Measurements from ENCODE around the gene XPA. TPM values are rescaled to one million over a fixed set of nuclear protein-coding genes. Genes with fewer than 3 reads are reported as not detected.

Gene XPA
- total and polyA plus RNA-seq, 2 of the 13 experiments (the other 11 are each of a cell fraction or from before 2014, with no cell fraction given): 2.3 to 15.2 TPM

GRCh38 chr9:97633859-97634490 lies 63.2 kb downstream of the XPA start (continued):
- TF ChIP-seq, protein P1, sequence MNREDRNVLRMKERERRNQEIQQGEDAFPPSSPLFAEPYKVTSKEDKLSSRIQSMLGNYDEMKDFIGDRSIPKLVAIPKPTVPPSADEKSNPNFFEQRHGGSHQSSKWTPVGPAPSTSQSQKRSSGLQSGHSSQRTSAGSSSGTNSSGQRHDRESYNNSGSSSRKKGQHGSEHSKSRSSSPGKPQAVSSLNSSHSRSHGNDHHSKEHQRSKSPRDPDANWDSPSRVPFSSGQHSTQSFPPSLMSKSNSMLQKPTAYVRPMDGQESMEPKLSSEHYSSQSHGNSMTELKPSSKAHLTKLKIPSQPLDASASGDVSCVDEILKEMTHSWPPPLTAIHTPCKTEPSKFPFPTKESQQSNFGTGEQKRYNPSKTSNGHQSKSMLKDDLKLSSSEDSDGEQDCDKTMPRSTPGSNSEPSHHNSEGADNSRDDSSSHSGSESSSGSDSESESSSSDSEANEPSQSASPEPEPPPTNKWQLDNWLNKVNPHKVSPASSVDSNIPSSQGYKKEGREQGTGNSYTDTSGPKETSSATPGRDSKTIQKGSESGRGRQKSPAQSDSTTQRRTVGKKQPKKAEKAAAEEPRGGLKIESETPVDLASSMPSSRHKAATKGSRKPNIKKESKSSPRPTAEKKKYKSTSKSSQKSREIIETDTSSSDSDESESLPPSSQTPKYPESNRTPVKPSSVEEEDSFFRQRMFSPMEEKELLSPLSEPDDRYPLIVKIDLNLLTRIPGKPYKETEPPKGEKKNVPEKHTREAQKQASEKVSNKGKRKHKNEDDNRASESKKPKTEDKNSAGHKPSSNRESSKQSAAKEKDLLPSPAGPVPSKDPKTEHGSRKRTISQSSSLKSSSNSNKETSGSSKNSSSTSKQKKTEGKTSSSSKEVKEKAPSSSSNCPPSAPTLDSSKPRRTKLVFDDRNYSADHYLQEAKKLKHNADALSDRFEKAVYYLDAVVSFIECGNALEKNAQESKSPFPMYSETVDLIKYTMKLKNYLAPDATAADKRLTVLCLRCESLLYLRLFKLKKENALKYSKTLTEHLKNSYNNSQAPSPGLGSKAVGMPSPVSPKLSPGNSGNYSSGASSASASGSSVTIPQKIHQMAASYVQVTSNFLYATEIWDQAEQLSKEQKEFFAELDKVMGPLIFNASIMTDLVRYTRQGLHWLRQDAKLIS (CRISPR knock-in tag; IDR thresholded peaks at IDR 0.05): no peak
- TF ChIP-seq SMYD3 (CRISPR knock-in tag; IDR thresholded peaks at IDR 0.05): no peak; the same call in 1 of the 2 replicates
- TF ChIP-seq ZNF792 (CRISPR knock-in tag; IDR thresholded peaks at IDR 0.05): no peak
- TF ChIP-seq MAFF (IDR thresholded peaks at IDR 0.05; ENCODE audit: low read depth, low read length): no peak
- TF ChIP-seq SRY (CRISPR knock-in tag; IDR thresholded peaks at IDR 0.05): 0 out of 2 replicates have a peak, but pooled peaks have one; percentile 49
- peak; percentile 25; the same call in 1 of the 2 replicates for TF ChIP-seq CHCHD3 (CRISPR knock-in tag; IDR thresholded peaks at IDR 0.05)
- no peak for TF ChIP-seq ZFAT (CRISPR knock-in tag; conservative IDR thresholded peaks at IDR 0.05)
- no peak for TF ChIP-seq ZNF766 (CRISPR knock-in tag; IDR thresholded peaks at IDR 0.05; ENCODE audit: borderline replicate concordance)
- TF ChIP-seq JDP2 (CRISPR knock-in tag; IDR thresholded peaks at IDR 0.05; ENCODE audit: borderline replicate concordance): no peak
- TF ChIP-seq ZNF432 (CRISPR knock-in tag; IDR thresholded peaks at IDR 0.05; ENCODE audit: borderline replicate concordance): no peak
- no peak for TF ChIP-seq ZBTB3 (CRISPR knock-in tag; IDR thresholded peaks at IDR 0.05; ENCODE audit: borderline replicate concordance, low read depth)
- TF ChIP-seq ONECUT2 (CRISPR knock-in tag; IDR thresholded peaks at IDR 0.05): no peak
- no peak for TF ChIP-seq AHDC1 (CRISPR knock-in tag; IDR thresholded peaks at IDR 0.05; ENCODE audit: borderline replicate concordance)
- TF ChIP-seq SOX6 (IDR thresholded peaks at IDR 0.05): no peak
- no peak for TF ChIP-seq SOX6 (CRISPR knock-in tag; IDR thresholded peaks at IDR 0.05)
- TF ChIP-seq RFX5 (IDR thresholded peaks at IDR 0.05; ENCODE audit: low read depth, low read length): no peak
- TF ChIP-seq E2F2 (CRISPR knock-in tag; IDR thresholded peaks at IDR 0.05; ENCODE audit: borderline replicate concordance): no peak
- TF ChIP-seq BRD4 (CRISPR knock-in tag; IDR thresholded peaks at IDR 0.05): no peak
- TF ChIP-seq, protein P2, sequence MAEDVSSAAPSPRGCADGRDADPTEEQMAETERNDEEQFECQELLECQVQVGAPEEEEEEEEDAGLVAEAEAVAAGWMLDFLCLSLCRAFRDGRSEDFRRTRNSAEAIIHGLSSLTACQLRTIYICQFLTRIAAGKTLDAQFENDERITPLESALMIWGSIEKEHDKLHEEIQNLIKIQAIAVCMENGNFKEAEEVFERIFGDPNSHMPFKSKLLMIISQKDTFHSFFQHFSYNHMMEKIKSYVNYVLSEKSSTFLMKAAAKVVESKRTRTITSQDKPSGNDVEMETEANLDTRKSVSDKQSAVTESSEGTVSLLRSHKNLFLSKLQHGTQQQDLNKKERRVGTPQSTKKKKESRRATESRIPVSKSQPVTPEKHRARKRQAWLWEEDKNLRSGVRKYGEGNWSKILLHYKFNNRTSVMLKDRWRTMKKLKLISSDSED (CRISPR knock-in tag; IDR thresholded peaks at IDR 0.05): no peak

Measured in HepG2 (cell line).